H1 (cell line): ENCODE results near the gene HOXD4. TPM values are rescaled to one million over a fixed set of nuclear protein-coding genes. Genes with fewer than 3 reads are reported as not detected.

Experiments used
- CTCF ChIA-PET: fragments of 300-600 bp; sonication (Branson Sonifier 250); formaldehyde crosslinking; loops from one replicate; lab custom pipeline; 2021; ENCODE audit not compliant: partially characterized antibody; lab: Charles Lee
- POLR2A ChIA-PET: fragments of 300-600 bp; sonication (Branson Sonifier 250); formaldehyde crosslinking; loops from one replicate; lab custom pipeline; 2021; ENCODE audit warnings: inconsistent platforms; ENCODE audit not compliant: partially characterized antibody; lab: Charles Lee
- DNase-seq, 2 experiments: peaks; one replicate each; pipeline versions ENCODE4 v3.0.0 to v3.0.0-alpha.2; 2010 to 2022; ENCODE audit warnings: low spot score in 2 of 2, low read depth in 1 of 2, mixed read lengths in 1 of 2
- FAIRE-seq: peaks from 2 replicates; lab custom pipeline; 2011; peaks lifted over from hg19 to GRCh38; lab: Jason Lieb, UNC
- H2AFZ ChIP-seq: 2 replicates; pipeline ENCODE4 v1.8.1; 2012; ENCODE audit warnings: low read length, inconsistent platforms
- H2AK5ac ChIP-seq: 2 replicates; pipeline ENCODE4 v1.6.1; 2013; ENCODE audit warnings: low read depth, low read length
- H2BK120ac ChIP-seq: replicated peaks from 2 replicates; pipeline ENCODE3; 2013; ENCODE audit warnings: low read depth, low read length, inconsistent platforms
- H2BK12ac ChIP-seq: 2 replicates; pipeline ENCODE4 v1.6.1; 2013; ENCODE audit warnings: low read depth, low read length
- H2BK15ac ChIP-seq: 2 replicates; pipeline ENCODE4 v1.6.1; 2013; ENCODE audit warnings: low read length
- H2BK20ac ChIP-seq: 2 replicates; pipeline ENCODE4 v1.6.1; 2013; ENCODE audit warnings: low read length
- H2BK5ac ChIP-seq: 2 replicates; pipeline ENCODE4 v1.6.1; 2013; ENCODE audit warnings: low read depth, low read length
- H3K14ac ChIP-seq: 2 replicates; pipeline ENCODE4 v1.6.1; 2013; ENCODE audit warnings: inconsistent platforms; ENCODE audit not compliant: insufficient read length
- H3K18ac ChIP-seq: 2 replicates; pipeline ENCODE4 v1.6.1; 2013; ENCODE audit warnings: low read length; ENCODE audit errors: extremely low read depth
- H3K23ac ChIP-seq: 2 replicates; pipeline ENCODE4 v1.6.1; 2013; ENCODE audit warnings: inconsistent platforms; ENCODE audit not compliant: insufficient read length
- H3K23me2 ChIP-seq: 2 replicates; pipeline ENCODE4 v1.6.1; 2013; ENCODE audit warnings: low read depth, low read length
- H3K27ac ChIP-seq: 2 replicates; pipeline ENCODE4 v1.6.1; 2011; ENCODE audit warnings: low read depth, low read length, inconsistent platforms
- H3K27me3 ChIP-seq, 4 experiments: replicated peaks in 1 of 4; 1 replicate in 1 of 4; 2 replicates in 3 of 4; pipeline versions ENCODE4 v1.6.1 to v1.8.1; 2011 to 2013; ENCODE audit warnings: low read length in 3 of 4, mild to moderate bottlenecking in 3 of 4, inconsistent platforms in 2 of 4, mixed read lengths in 2 of 4, moderate library complexity in 1 of 4; ENCODE audit not compliant: control insufficient read depth in 3 of 4, insufficient read depth in 3 of 4; ENCODE audit errors: extremely low read depth in 1 of 4
- H3K36me3 ChIP-seq, 4 experiments: 2 replicates each; pipeline versions ENCODE4 v1.6.1 to v1.8.1; 2011 to 2013; ENCODE audit warnings: mild to moderate bottlenecking in 4 of 4, low read length in 3 of 4, moderate library complexity in 2 of 4, control low read depth in 1 of 4, inconsistent platforms in 1 of 4; ENCODE audit not compliant: insufficient read depth in 4 of 4, control insufficient read depth in 2 of 4
- H3K4ac ChIP-seq: replicated peaks from 2 replicates; pipeline ENCODE3; 2013; ENCODE audit warnings: low read length, low read depth, mixed read lengths, inconsistent platforms; ENCODE audit not compliant: insufficient read length
- H3K4me1 ChIP-seq, 4 experiments: replicated peaks in 1 of 4; 1 replicate in 1 of 4; 2 replicates in 3 of 4; pipeline versions ENCODE4 v1.6.1 to v1.8.1; 2011 to 2013; ENCODE audit warnings: low read length in 3 of 4, inconsistent platforms in 2 of 4, mixed read lengths in 1 of 4; ENCODE audit not compliant: insufficient read depth in 4 of 4, control insufficient read depth in 3 of 4
- H3K4me2 ChIP-seq, 2 experiments: 2 replicates each; pipeline versions ENCODE4 v1.6.1 to v1.8.1; 2011 to 2013; ENCODE audit warnings: low read depth in 2 of 2, low read length in 2 of 2, control low read depth in 1 of 2, inconsistent platforms in 1 of 2, mild to moderate bottlenecking in 1 of 2; ENCODE audit not compliant: insufficient read depth in 1 of 2
- H3K4me3 ChIP-seq, 4 experiments: fragments of 200-600, 300-600 bp in 1 of 4; sonication (generic), shearing (Covaris generic), sonication (Bioruptor Twin) in 1 of 4; 2 replicates each; pipeline versions ENCODE4 v1.5.1 to v1.8.1; 2011 to 2016; ENCODE audit warnings: low read length in 4 of 4, low read depth in 3 of 4, control low read depth in 2 of 4, inconsistent platforms in 2 of 4, mild to moderate bottlenecking in 2 of 4, mixed read lengths in 1 of 4, moderate library complexity in 1 of 4; ENCODE audit not compliant: insufficient read depth in 2 of 4; ENCODE audit errors: extremely low read depth in 1 of 4
- H3K56ac ChIP-seq: replicated peaks from 2 replicates; pipeline ENCODE3; 2013; ENCODE audit warnings: low read depth, mild to moderate bottlenecking, mixed read lengths, low read length, inconsistent platforms; ENCODE audit not compliant: insufficient read length
- H3K79me1 ChIP-seq: 2 replicates; pipeline ENCODE4 v1.6.1; 2013; ENCODE audit warnings: low read depth, low read length, control low read depth
- H3K79me2 ChIP-seq, 2 experiments: 2 replicates each; pipeline versions ENCODE4 v1.6.1 to v1.8.1; 2012 to 2013; ENCODE audit warnings: low read length in 2 of 2, mild to moderate bottlenecking in 2 of 2, inconsistent platforms in 1 of 2; ENCODE audit not compliant: insufficient read depth in 2 of 2, control insufficient read depth in 1 of 2
- H3K9ac ChIP-seq, 4 experiments: replicated peaks in 1 of 4; 1 replicate in 1 of 4; 2 replicates in 3 of 4; pipeline versions ENCODE4 v1.6.1 to v1.8.1; 2011 to 2013; ENCODE audit warnings: low read depth in 3 of 4, low read length in 3 of 4, control low read depth in 2 of 4, mild to moderate bottlenecking in 2 of 4, moderate library complexity in 2 of 4, inconsistent platforms in 1 of 4; ENCODE audit errors: extremely low read depth in 1 of 4
- H3K9me3 ChIP-seq, 2 experiments: 2 replicates each; pipeline versions ENCODE4 v1.6.1 to v1.8.1; 2012 to 2013; ENCODE audit warnings: mild to moderate bottlenecking in 2 of 2, moderate library complexity in 2 of 2, control low read depth in 1 of 2, inconsistent platforms in 1 of 2, low read depth in 1 of 2, low read length in 1 of 2, mixed read lengths in 1 of 2; ENCODE audit not compliant: insufficient read depth in 2 of 2
- H4K20me1 ChIP-seq, 2 experiments: replicated peaks in 1 of 2; 2 replicates each; pipeline versions ENCODE3 to v1.8.1; 2011 to 2013; ENCODE audit warnings: inconsistent platforms in 2 of 2, low read length in 2 of 2, mild to moderate bottlenecking in 1 of 2; ENCODE audit not compliant: insufficient read depth in 2 of 2, control insufficient read depth in 1 of 2
- H4K5ac ChIP-seq: 2 replicates; pipeline ENCODE4 v1.6.1; 2013; ENCODE audit warnings: low read length, low read depth, mixed read lengths, inconsistent platforms; ENCODE audit not compliant: insufficient read length
- H4K8ac ChIP-seq: 2 replicates; pipeline ENCODE4 v1.8.0; 2013; ENCODE audit warnings: mild to moderate bottlenecking, moderate library complexity, low read length, inconsistent platforms; ENCODE audit not compliant: insufficient read depth; ENCODE audit errors: extremely low read depth
- H4K91ac ChIP-seq: replicated peaks from 2 replicates; pipeline ENCODE3; 2013; ENCODE audit warnings: low read length, mixed read lengths, inconsistent platforms; ENCODE audit not compliant: insufficient read length
- CHD1 ChIP-seq: IDR thresholded peaks from 2 replicates; pipeline ENCODE4 v1.6.1; 2012; ENCODE audit warnings: low read depth, low read length, improper control_type of control experiment
- CHD2 ChIP-seq: IDR thresholded peaks from 2 replicates; pipeline ENCODE4 v1.6.1; 2012; ENCODE audit warnings: low read length, improper control_type of control experiment
- EZH2 ChIP-seq: fragments of 200-600 bp; sonication (generic); IDR thresholded peaks from 2 replicates; pipeline ENCODE4 v1.7.1; 2012; ENCODE audit warnings: low read depth, mild to moderate bottlenecking, moderate library complexity, low read length, inconsistent platforms; ENCODE audit not compliant: severe bottlenecking
- JUN ChIP-seq: IDR thresholded peaks from 2 replicates; pipeline ENCODE4 v1.6.1; 2011; ENCODE audit warnings: low read depth, mild to moderate bottlenecking, improper control_type of control experiment, low read length
- RNF2 ChIP-seq: fragments of 200-900, 300-1000 bp; sonication (generic); IDR thresholded peaks from 2 replicates; pipeline ENCODE4 v1.7.1; 2016; ENCODE audit warnings: borderline replicate concordance, low read depth, mild to moderate bottlenecking, antibody characterized with exemption, low read length; ENCODE audit not compliant: poor library complexity, severe bottlenecking; ENCODE audit errors: missing control alignments
- SUZ12 ChIP-seq: fragments of 200-600 bp; sonication (generic); IDR thresholded peaks from 2 replicates; pipeline ENCODE4 v1.6.1; 2012; ENCODE audit warnings: mild to moderate bottlenecking, inconsistent platforms, low read length, moderate library complexity, mixed read lengths
- TCF12 ChIP-seq: IDR thresholded peaks from 2 replicates; pipeline ENCODE4 v1.6.1; 2011; ENCODE audit warnings: low read depth, mild to moderate bottlenecking, low read length
- WGBS, 2 experiments: shearing (Covaris generic) in 1 of 2; methylation state at CpG; one replicate each; pipeline versions ENCODE4 v1.1.6 to v1.1.7; 2013 to 2015; ENCODE audit warnings: low lambda C conversion rate in 2 of 2, mixed read lengths in 2 of 2, inconsistent platforms in 1 of 2, low coverage in 1 of 2, missing lambda C conversion rate in 1 of 2; ENCODE audit not compliant: insufficient replicate concordance in 2 of 2, insufficient coverage in 1 of 2, insufficient read length in 1 of 2; ENCODE audit errors: extremely low coverage in 1 of 2, missing lambda C conversion rate in 1 of 2; 5-methylcytosine and 5-hydroxymethylcytosine counted together
- polyA plus RNA-seq, 7 experiments: library from polyadenylated mRNA; depleted of rRNA in 3 of 7; stranded (reverse) in 5 of 7; unstranded in 2 of 7; fragments of >200 nt in 5 of 7; fragments of 200-250 nt in 2 of 7; gene quantifications; 1 replicate in 5 of 7; 2 replicates in 1 of 7; 4 replicates in 1 of 7; pipeline versions ENCODE4 v1.2.1 to v1.2.3, GENCODE V29; 2011 to 2013; ENCODE audit warnings: missing spikeins in 2 of 7, mixed read lengths in 2 of 7
- total RNA-seq: library from RNA; stranded (reverse); fragmentation: NEBNext Ultra II Directional; extraction: Animal tissue kit (Norgen Biotek cat#: 25700); gene quantifications from 2 replicates; pipeline ENCODE4 v1.2.1, GENCODE V29; 2021
- TF ChIP-seq, protein P1 (sequence below): IDR thresholded peaks from 2 replicates; pipeline ENCODE4 v1.6.1; 2012; ENCODE audit warnings: low read length, inconsistent platforms

The HOXD4 gene
- total and polyA plus RNA-seq, 2 of the 8 experiments (the other 6 are each of a cell fraction or from before 2014, with no cell fraction given), result not detected

DNA sequence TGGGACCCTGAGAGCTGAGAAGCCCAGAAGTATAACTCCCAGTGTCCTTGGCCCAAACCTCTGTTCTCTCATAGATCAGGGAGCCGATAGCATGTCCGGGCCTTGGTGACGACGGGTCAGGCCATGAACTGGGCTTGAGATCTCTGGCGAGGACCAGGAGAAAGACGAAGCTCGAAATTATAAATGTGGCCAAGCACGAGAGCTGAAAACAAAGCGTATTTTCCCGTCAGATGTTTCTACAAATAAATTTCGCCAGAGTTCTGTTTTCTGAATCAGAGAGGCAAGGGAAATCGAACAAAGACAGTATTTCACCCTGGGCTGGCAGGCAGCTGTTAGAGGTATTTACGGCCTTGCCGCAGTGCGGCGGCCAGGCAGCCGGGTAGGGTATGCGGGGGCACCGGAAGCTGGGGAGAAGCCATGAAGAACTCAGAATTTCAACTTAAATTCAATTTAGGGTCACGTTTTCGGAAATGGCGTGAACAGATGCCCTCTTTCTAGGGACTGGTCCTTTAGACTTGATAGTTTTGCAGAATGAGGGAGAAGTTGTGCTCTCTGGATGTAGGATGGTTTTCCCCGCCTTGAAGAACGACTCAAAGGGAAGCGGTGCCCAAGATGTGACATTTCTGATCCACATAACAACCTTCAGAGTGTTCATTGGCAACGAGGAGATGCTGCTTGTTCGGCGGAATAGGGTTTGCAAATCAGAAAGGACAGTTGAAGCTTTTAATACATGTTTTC lies 12.3 kb upstream of the HOXD4 start:
- H3K23ac ChIP-seq, result no peak overlapping the region
- H3K9me3 ChIP-seq, result no peaks in the 10 kb centered on the region
- H3K36me3 ChIP-seq, result peaks cover 0 to 4% (median 0%) of the 10 kb centered on the region in 4 experiments; a peak in 1 of 8 replicates
- no peak overlapping the region for H2AFZ ChIP-seq
- DNase-seq (peak in 1 of 2 experiments; percentile 37), FAIRE-seq (no peak)
- H3K79me2 ChIP-seq, result no peaks in the 10 kb centered on the region
- H3K4me2 ChIP-seq, result no peak overlapping the region; a peak in 1 of 4 replicates
- no peak overlapping the region for H3K9ac ChIP-seq
- H3K4me1 ChIP-seq, result peaks cover 0 to 9% (median 4%) of the 10 kb centered on the region in 4 experiments; a peak in 5 of 7 replicates
- H2BK15ac ChIP-seq, result no peak overlapping the region
- no peak overlapping the region for H2AK5ac ChIP-seq
- ChIA-PET CTCF (interaction anchor here (0.7 to 10.0 kb wide), 35 partner anchors 8 to 675 kb away, joined by 3 to 119 read pairs (median 11); partner anchors contain the start of genes HOXD10, HOXD4, HOXD8 and HOXD9), POLR2A (interaction anchor here (1.8 kb wide), 1 partner anchor 23 kb away, joined by 4 read pairs; no protein-coding TSS in a partner anchor)
- H3K27ac ChIP-seq, result no peak overlapping the region
- H3K14ac ChIP-seq, result no peak overlapping the region
- no peak overlapping the region for H4K91ac ChIP-seq
- no peak overlapping the region for H2BK5ac ChIP-seq
- no peak overlapping the region for H2BK120ac ChIP-seq
- no peak overlapping the region for H4K5ac ChIP-seq
- no peak for TF ChIP-seq TCF12
- TF ChIP-seq RNF2, result peak; percentile 97
- no peak for TF ChIP-seq CHD2
- TF ChIP-seq SUZ12, result peak; percentile 92
- TF ChIP-seq CHD1, result no peak
- TF ChIP-seq JUN, result no peak
- peak; percentile 77 for TF ChIP-seq EZH2
- TF ChIP-seq, protein P1, sequence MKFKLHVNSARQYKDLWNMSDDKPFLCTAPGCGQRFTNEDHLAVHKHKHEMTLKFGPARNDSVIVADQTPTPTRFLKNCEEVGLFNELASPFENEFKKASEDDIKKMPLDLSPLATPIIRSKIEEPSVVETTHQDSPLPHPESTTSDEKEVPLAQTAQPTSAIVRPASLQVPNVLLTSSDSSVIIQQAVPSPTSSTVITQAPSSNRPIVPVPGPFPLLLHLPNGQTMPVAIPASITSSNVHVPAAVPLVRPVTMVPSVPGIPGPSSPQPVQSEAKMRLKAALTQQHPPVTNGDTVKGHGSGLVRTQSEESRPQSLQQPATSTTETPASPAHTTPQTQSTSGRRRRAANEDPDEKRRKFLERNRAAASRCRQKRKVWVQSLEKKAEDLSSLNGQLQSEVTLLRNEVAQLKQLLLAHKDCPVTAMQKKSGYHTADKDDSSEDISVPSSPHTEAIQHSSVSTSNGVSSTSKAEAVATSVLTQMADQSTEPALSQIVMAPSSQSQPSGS, result no peak
- no peak overlapping the region for H3K56ac ChIP-seq
- peaks cover 3% of the 10 kb centered on the region; the same call in 1 of the 2 replicates for H3K23me2 ChIP-seq
- H2BK20ac ChIP-seq, result no peak overlapping the region
- no peak overlapping the region for H3K18ac ChIP-seq
- peaks cover 86 to 100% (median 97%) of the 10 kb centered on the region in 4 experiments for H3K27me3 ChIP-seq
- peaks cover 4 to 16% of the 10 kb centered on the region in 2 experiments for H4K20me1 ChIP-seq
- H3K4me3 ChIP-seq, result no peak overlapping the region
- no peak overlapping the region for H4K8ac ChIP-seq
- 55% methylated on average over 28 of the region's 28 CpGs; no CpG with 5 or more reads in 1 of the 2 experiments for WGBS, 2 experiments
- H3K79me1 ChIP-seq, result no peaks in the 10 kb centered on the region
- no peak overlapping the region for H2BK12ac ChIP-seq
- no peak overlapping the region for H3K4ac ChIP-seq
